Mesendoderm (in vitro differentiated cells): ENCODE results near the gene TMEM198.

Experiments used
- DNase-seq: peaks from one replicate; pipeline ENCODE4 v3.0.0; 2013
- H2AK5ac ChIP-seq: 2 replicates; pipeline ENCODE4 v1.6.1; 2013; ENCODE audit warnings: low read length, inconsistent platforms
- H2BK120ac ChIP-seq: 2 replicates; pipeline ENCODE4 v1.6.1; 2013; ENCODE audit warnings: low read depth, mild to moderate bottlenecking, low read length, moderate library complexity, mixed read lengths
- H2BK15ac ChIP-seq: replicated peaks from 2 replicates; pipeline ENCODE4 v1.6.1; 2013; ENCODE audit warnings: low read depth, mild to moderate bottlenecking, moderate library complexity
- H2BK5ac ChIP-seq: 2 replicates; pipeline ENCODE4 v1.6.1; 2013; ENCODE audit warnings: low read length, inconsistent platforms
- H3K18ac ChIP-seq: 2 replicates; pipeline ENCODE4 v1.6.1; 2013; ENCODE audit warnings: mild to moderate bottlenecking, low read length, mixed read lengths
- H3K23ac ChIP-seq: one replicate; pipeline ENCODE4 v1.6.1; 2013; ENCODE audit warnings: low read length
- H3K27ac ChIP-seq: 2 replicates; pipeline ENCODE4 v1.5.1; 2013; ENCODE audit warnings: low read depth, mild to moderate bottlenecking, inconsistent platforms, low read length, moderate library complexity
- H3K27me3 ChIP-seq: 2 replicates; pipeline ENCODE4 v1.6.1; 2013; ENCODE audit warnings: low read length, control low read depth, mild to moderate bottlenecking, inconsistent platforms; ENCODE audit not compliant: insufficient read depth, poor library complexity
- H3K36me3 ChIP-seq: 2 replicates; pipeline ENCODE4 v1.6.1; 2013; ENCODE audit warnings: low read length, inconsistent platforms; ENCODE audit not compliant: control insufficient read depth, insufficient read depth
- H3K4ac ChIP-seq: one replicate; pipeline ENCODE4 v1.6.1; 2013; ENCODE audit warnings: low read depth, mild to moderate bottlenecking, low read length, moderate library complexity
- H3K4me1 ChIP-seq: 2 replicates; pipeline ENCODE4 v1.6.1; 2013; ENCODE audit warnings: low read depth, low read length, inconsistent platforms; ENCODE audit not compliant: control insufficient read depth
- H3K4me2 ChIP-seq: 2 replicates; pipeline ENCODE4 v1.6.1; 2013; ENCODE audit warnings: low read length
- H3K4me3 ChIP-seq: 2 replicates; pipeline ENCODE4 v1.5.1; 2013; ENCODE audit warnings: mild to moderate bottlenecking, low read length
- H3K56ac ChIP-seq: one replicate; pipeline ENCODE4 v1.6.1; 2013; ENCODE audit warnings: low read length
- H3K79me1 ChIP-seq: 2 replicates; pipeline ENCODE4 v1.6.1; 2013; ENCODE audit warnings: low read length, inconsistent platforms
- H3K79me2 ChIP-seq: 2 replicates; pipeline ENCODE4 v1.6.1; 2013; ENCODE audit warnings: mild to moderate bottlenecking, low read length; ENCODE audit not compliant: control insufficient read depth, insufficient read depth
- H3K9ac ChIP-seq: 2 replicates; pipeline ENCODE4 v1.6.1; 2013; ENCODE audit warnings: low read length, inconsistent platforms
- H4K5ac ChIP-seq: one replicate; pipeline ENCODE4 v1.6.1; 2013; ENCODE audit warnings: low read length
- H4K8ac ChIP-seq: one replicate; pipeline ENCODE4 v1.6.1; 2013; ENCODE audit warnings: low read depth, mild to moderate bottlenecking, control low read depth, low read length, moderate library complexity
- WGBS: extraction: QIAGEN DNeasy Blood & Tissue Kit; methylation state at CpG from one replicate; pipeline ENCODE4 v1.1.7; 2013; ENCODE audit warnings: low lambda C conversion rate, missing lambda C conversion rate; ENCODE audit not compliant: insufficient coverage; ENCODE audit errors: extremely low coverage; 5-methylcytosine and 5-hydroxymethylcytosine counted together

The TMEM198 gene

DNA sequence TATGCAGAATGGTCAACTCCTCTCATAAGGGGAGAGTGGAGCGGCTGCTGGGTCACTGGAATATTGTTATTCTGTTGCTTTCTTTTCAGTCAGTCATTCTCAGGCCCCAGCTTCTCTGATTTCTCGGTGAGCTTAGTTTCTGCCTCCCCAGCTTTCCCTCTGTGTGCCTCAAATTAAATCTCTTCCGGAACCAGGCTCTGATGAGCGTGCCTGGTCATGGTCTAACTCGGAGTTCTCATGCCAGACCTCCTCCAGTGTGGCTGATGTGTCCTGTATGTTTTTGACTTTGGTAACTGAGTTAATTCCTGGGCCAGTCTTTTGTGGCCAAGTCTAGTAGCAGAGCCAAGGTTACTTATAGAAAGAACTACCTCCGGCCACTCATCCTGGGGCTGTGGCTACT is 48.9 kb downstream of the TMEM198 start:
- Histone ChIP-seq H4K5ac (no peak overlapping the region), H3K4ac (no peak overlapping the region), H2BK5ac (no peak overlapping the region), H3K27me3 (no peaks in the 10 kb centered on the region), H4K8ac (no peak overlapping the region), H3K4me1 (no peaks in the 10 kb centered on the region), H3K56ac (no peak overlapping the region), H3K18ac (no peak overlapping the region), H3K36me3 (no peaks in the 10 kb centered on the region), H3K79me1 (no peaks in the 10 kb centered on the region), H3K79me2 (no peaks in the 10 kb centered on the region), H3K4me3 (no peak overlapping the region), H3K4me2 (no peak overlapping the region), H2BK120ac (no peak overlapping the region), H3K23ac (no peak overlapping the region), H3K27ac (no peak overlapping the region), H2AK5ac (no peak overlapping the region), H2BK15ac (no peak overlapping the region), H3K9ac (no peak overlapping the region)
- WGBS: no CpG with 5 or more reads among the region's 6 CpGs
- DNase-seq: no peak

DNA sequence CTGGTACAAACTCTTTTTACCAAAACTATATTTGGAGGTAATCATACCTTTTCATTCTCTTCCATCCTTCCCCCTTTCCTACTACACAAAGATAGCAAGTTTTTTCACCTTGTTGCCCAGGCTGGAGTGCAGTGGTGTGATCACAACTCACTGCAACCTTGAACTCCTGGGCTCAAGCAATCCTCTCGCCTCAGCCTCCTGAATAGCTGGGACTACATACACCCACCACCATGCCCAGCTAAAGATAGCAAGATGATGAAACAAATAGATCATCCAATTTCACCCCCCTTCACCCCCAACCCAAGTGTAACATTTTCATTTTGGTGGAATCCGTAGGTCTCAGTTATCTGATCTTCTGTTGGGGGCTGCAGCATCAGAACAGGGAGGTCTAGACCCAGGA is 49.3 kb downstream of the TMEM198 start:
- no peak overlapping the region for H3K27ac ChIP-seq
- H3K27me3 ChIP-seq: no peaks in the 10 kb centered on the region
- no peak overlapping the region for H2BK15ac ChIP-seq
- H4K5ac ChIP-seq: no peak overlapping the region
- no peaks in the 10 kb centered on the region for H3K36me3 ChIP-seq
- no peak overlapping the region for H3K23ac ChIP-seq
- no peaks in the 10 kb centered on the region for H3K79me1 ChIP-seq
- H3K9ac ChIP-seq: no peak overlapping the region
- H3K4me3 ChIP-seq: no peak overlapping the region
- H3K4ac ChIP-seq: no peak overlapping the region
- WGBS: no CpG with 5 or more reads among the region's 2 CpGs
- no peak overlapping the region for H3K4me2 ChIP-seq
- H2AK5ac ChIP-seq: no peak overlapping the region
- no peaks in the 10 kb centered on the region for H3K79me2 ChIP-seq
- no peak overlapping the region for H4K8ac ChIP-seq
- no peaks in the 10 kb centered on the region for H3K4me1 ChIP-seq
- no peak overlapping the region for H3K56ac ChIP-seq
- no peak overlapping the region for H2BK120ac ChIP-seq
- no peak overlapping the region for H2BK5ac ChIP-seq
- DNase-seq: no peak
- H3K18ac ChIP-seq: no peak overlapping the region

DNA sequence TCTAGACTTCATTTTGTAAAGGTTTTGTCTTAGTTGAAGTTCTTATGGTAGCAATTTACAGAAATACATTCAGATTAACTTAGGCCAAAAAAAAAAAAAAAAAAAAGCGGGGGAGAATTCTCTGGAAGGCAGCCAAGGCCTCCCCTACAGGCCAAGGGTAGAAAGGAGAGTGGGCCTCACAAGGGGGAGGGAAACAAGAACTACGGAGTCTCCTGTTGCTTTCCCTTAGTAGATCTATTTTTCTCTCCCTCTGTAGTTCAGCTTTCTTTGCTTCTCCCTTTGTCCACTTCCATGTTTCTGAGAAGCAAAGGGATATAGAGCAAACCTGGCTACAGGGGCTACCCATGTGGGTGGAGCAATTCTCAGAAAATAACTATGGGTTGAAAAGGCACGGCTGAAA is 51.4 kb downstream of the TMEM198 start:
- Histone ChIP-seq H2BK5ac (no peak overlapping the region), H4K8ac (no peak overlapping the region), H2AK5ac (no peak overlapping the region), H3K79me2 (no peaks in the 10 kb centered on the region), H2BK15ac (no peak overlapping the region), H3K56ac (peak overlapping the region; percentile 51), H4K5ac (no peak overlapping the region), H3K36me3 (no peaks in the 10 kb centered on the region), H2BK120ac (no peak overlapping the region), H3K18ac (no peak overlapping the region), H3K4ac (no peak overlapping the region), H3K27ac (peak overlapping the region; percentile 17), H3K4me2 (no peak overlapping the region), H3K9ac (peak overlapping the region; percentile 39), H3K23ac (no peak overlapping the region), H3K4me3 (no peak overlapping the region), H3K27me3 (no peaks in the 10 kb centered on the region), H3K79me1 (no peaks in the 10 kb centered on the region), H3K4me1 (no peaks in the 10 kb centered on the region)
- WGBS: no CpG with 5 or more reads among the region's 3 CpGs
- DNase-seq: peak; percentile 65

DNA sequence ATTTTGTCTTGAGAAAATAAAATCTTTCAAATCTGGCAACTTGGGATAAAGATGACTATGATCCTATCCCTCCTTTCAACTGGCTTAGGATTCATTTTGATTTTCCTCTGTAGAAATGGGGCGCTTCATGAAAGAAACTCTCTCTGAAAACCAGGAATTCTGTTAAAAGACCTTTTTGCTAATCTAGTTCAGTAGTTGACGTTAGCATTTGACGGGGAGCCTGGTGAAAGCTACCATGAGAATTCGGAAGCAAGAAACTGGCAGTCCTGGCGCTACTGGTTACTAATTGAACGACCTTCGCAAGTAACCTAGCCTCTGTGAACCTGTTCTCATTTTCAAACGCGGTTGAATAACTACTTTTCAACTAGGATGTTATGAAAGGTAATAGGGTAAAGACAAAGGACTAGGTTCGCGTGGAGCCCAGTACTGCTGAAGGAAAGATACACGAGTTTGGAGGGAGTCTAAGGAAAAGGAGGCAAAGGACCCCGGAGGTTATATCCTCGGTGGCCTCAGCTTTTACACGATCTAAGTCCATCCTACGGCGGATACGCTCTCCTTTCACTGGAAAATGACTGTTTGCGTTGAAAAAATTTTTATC is 53.2 kb downstream of the TMEM198 start:
- Histone ChIP-seq H2BK15ac (no peak overlapping the region), H4K5ac (peak overlapping the region; percentile 68), H3K23ac (peak overlapping the region; percentile 32), H3K27me3 (no peaks in the 10 kb centered on the region), H2BK120ac (no peak overlapping the region), H3K4me3 (peak overlapping the region; percentile 77), H3K36me3 (no peaks in the 10 kb centered on the region), H3K79me2 (no peaks in the 10 kb centered on the region), H3K18ac (peak overlapping the region; percentile 85), H3K4me1 (no peaks in the 10 kb centered on the region), H3K9ac (peak overlapping the region; percentile 81), H3K79me1 (no peaks in the 10 kb centered on the region), H4K8ac (peak overlapping the region; percentile 81), H3K27ac (peak overlapping the region; percentile 90), H2AK5ac (peak overlapping the region; percentile 67), H3K4me2 (peak overlapping the region; percentile 61), H3K56ac (peak overlapping the region; percentile 91), H2BK5ac (peak overlapping the region; percentile 54), H3K4ac (peak overlapping the region; percentile 89)
- WGBS: no CpG with 5 or more reads among the region's 19 CpGs
- peak; percentile 52 for DNase-seq

DNA sequence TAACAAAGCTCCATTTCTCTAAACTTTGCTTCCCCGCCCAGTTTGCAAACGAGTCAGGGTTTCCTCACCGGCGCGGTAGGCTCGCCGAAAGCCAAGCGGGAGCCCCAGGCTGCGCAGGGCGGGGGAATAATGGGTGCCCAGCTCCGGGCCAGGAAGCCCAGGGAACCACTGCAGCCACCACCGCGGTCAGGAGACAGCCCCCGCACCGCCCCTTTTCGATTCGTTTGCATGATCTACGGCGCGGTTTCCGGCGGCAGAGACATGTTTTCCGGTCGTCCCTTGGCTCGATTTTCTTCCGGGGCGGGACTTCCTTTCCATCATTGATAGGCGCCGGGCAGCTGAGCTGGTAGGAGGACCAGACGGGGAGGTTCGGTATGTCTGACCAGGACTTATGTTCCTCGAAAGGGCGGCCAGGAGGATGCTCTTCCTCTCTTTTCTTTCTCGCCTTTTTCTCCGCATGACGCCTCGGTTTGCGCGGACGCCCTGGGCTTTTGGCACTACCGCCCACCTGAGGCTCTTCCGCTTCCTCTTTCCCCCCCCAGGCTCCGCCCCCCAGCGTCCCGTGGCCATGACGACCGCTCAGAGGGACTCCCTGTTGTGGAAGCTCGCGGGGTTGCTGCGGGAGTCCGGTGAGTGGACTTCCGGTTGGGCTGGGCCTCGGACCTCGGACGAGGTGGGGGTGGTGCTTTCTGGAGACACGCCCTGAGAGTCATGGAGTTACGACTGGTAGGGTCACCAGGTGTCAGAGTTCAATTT is 53.9 kb downstream of the TMEM198 start, which contains the start of gene STK11IP:
Gene STK11IP, plus strand, starts transcription at position 306 of the 756 bp plus-strand sequence. Its CDS starts 263 bp downstream, at position 569.
- peak within 1 kb of the TSS; percentile 61 for H3K4me2 ChIP-seq
- peak within 1 kb of the TSS; percentile 85 for H3K18ac ChIP-seq
- no CpG with 5 or more reads among the region's 57 CpGs for WGBS
- peak within 1 kb of the TSS; percentile 89 for H3K4ac ChIP-seq
- H2AK5ac ChIP-seq: peak within 1 kb of the TSS; percentile 67
- H3K9ac ChIP-seq: peak within 1 kb of the TSS; percentile 82
- H3K56ac ChIP-seq: peak within 1 kb of the TSS; percentile 95
- H3K23ac ChIP-seq: peak within 1 kb of the TSS; percentile 32
- H3K4me3 ChIP-seq: peak within 1 kb of the TSS; percentile 78
- DNase-seq: peak; percentile 99
- no peak within 1 kb of the TSS for H2BK120ac ChIP-seq
- H2BK5ac ChIP-seq: peak within 1 kb of the TSS; percentile 58
- H3K27ac ChIP-seq: peak within 1 kb of the TSS; percentile 90
- no peaks in the 10 kb centered on the region for H3K79me1 ChIP-seq
- no peaks in the 10 kb centered on the region for H3K36me3 ChIP-seq
- peak within 1 kb of the TSS; percentile 81 for H4K8ac ChIP-seq
- H3K4me1 ChIP-seq: no peaks in the 10 kb centered on the region
- H3K27me3 ChIP-seq: no peaks in the 10 kb centered on the region
- peak within 1 kb of the TSS; percentile 68 for H4K5ac ChIP-seq
- H3K79me2 ChIP-seq: no peaks in the 10 kb centered on the region
- H2BK15ac ChIP-seq: peak within 1 kb of the TSS; percentile 37
